BE2C (cell line): ENCODE measurements around the gene RELT.

Experiments
- DNase-seq: peaks from one replicate; pipeline ENCODE4 v3.0.0-alpha.2; 2020
- H3K27me3 ChIP-seq: fragments of 250-450 bp; sonication (Bioruptor Pico); 2 replicates; pipeline ENCODE4 v1.5.1; 2020; ENCODE audit warnings: mild to moderate bottlenecking
- H3K36me3 ChIP-seq: fragments of 250-450 bp; sonication (Bioruptor Pico); 2 replicates; pipeline ENCODE4 v1.5.1; 2020; ENCODE audit warnings: mild to moderate bottlenecking
- H3K4me1 ChIP-seq: fragments of 250-450 bp; sonication (Bioruptor Pico); 2 replicates; pipeline ENCODE4 v1.5.1; 2020
- H3K4me3 ChIP-seq: 2 replicates; pipeline ENCODE4 v1.5.1; 2011; ENCODE audit warnings: low read depth, low read length
- H3K9me3 ChIP-seq: fragments of 250-450 bp; sonication (Bioruptor Pico); 2 replicates; pipeline ENCODE4 v1.5.1; 2020
- CTCF ChIP-seq: IDR thresholded peaks from 2 replicates; pipeline ENCODE4 v1.5.1; 2012; ENCODE audit warnings: mild to moderate bottlenecking, low read depth, low read length

RELT gene

GRCh38 chr11:73386016-73386415 is 9.8 kb downstream of the RELT start:
- Histone ChIP-seq H3K36me3 (no peaks in the 10 kb centered on the region), H3K4me1 (no peaks in the 10 kb centered on the region), H3K4me3 (no peak overlapping the region), H3K9me3 (no peaks in the 10 kb centered on the region), H3K27me3 (no peaks in the 10 kb centered on the region)
- no peak for DNase-seq
- TF ChIP-seq CTCF = no peak

GRCh38 chr11:73386546-73386945 is 10.3 kb downstream of the RELT start:
- no peak for TF ChIP-seq CTCF

GRCh38 chr11:73387594-73388264 is 11.5 kb downstream of the RELT start:
- H3K9me3 ChIP-seq = no peaks in the 10 kb centered on the region
- H3K27me3 ChIP-seq = no peaks in the 10 kb centered on the region
- H3K4me3 ChIP-seq = no peak overlapping the region
- no peaks in the 10 kb centered on the region for H3K36me3 ChIP-seq
- no peak for DNase-seq
- H3K4me1 ChIP-seq = no peaks in the 10 kb centered on the region
- no peak for TF ChIP-seq CTCF

More at GRCh38 chr11:73386546-73386945, 10.3 kb downstream of the RELT start:
- no peaks in the 10 kb centered on the region for H3K9me3 ChIP-seq
- no peaks in the 10 kb centered on the region for H3K4me1 ChIP-seq
- no peaks in the 10 kb centered on the region for H3K27me3 ChIP-seq
- H3K4me3 ChIP-seq = no peak overlapping the region
- DNase-seq = no peak
- H3K36me3 ChIP-seq = no peaks in the 10 kb centered on the region

GRCh38 chr11:73388265-73389133 is 12.3 kb downstream of the RELT start:
- no peaks in the 10 kb centered on the region for H3K36me3 ChIP-seq
- TF ChIP-seq CTCF = no peak
- no peak for DNase-seq

GRCh38 chr11:73389134-73389525 is 12.9 kb downstream of the RELT start:
- no peak for DNase-seq
- no peak overlapping the region for H3K4me3 ChIP-seq
- no peaks in the 10 kb centered on the region for H3K36me3 ChIP-seq
- no peaks in the 10 kb centered on the region for H3K4me1 ChIP-seq
- TF ChIP-seq CTCF = no peak
- no peaks in the 10 kb centered on the region for H3K27me3 ChIP-seq
- H3K9me3 ChIP-seq = no peaks in the 10 kb centered on the region

More at GRCh38 chr11:73388265-73389133, 12.3 kb downstream of the RELT start:
- no peaks in the 10 kb centered on the region for H3K27me3 ChIP-seq
- no peaks in the 10 kb centered on the region for H3K9me3 ChIP-seq
- no peaks in the 10 kb centered on the region for H3K4me1 ChIP-seq
- H3K4me3 ChIP-seq = no peak overlapping the region

- no peak for TF ChIP-seq CTCF
- Histone ChIP-seq H3K36me3 (no peaks in the 10 kb centered on the region), H3K9me3 (no peaks in the 10 kb centered on the region)
These were observed 13.7 kb downstream of the RELT start for GRCh38 chr11:73389916-73390315.

More at GRCh38 chr11:73389916-73390315, 13.7 kb downstream of the RELT start:
- no peaks in the 10 kb centered on the region for H3K27me3 ChIP-seq
- no peak overlapping the region for H3K4me3 ChIP-seq
- no peak for DNase-seq
- H3K4me1 ChIP-seq = no peaks in the 10 kb centered on the region
